ENCODE data around the gene SPTBN1.

Gene SPTBN1

GRCh38 chr2:54701029-54701428, 244.9 kb downstream of the SPTBN1 start:
- H3K4me1 ChIP-seq (ENCODE audit: control insufficient read depth in 2 of 2, insufficient read depth in 2 of 2, low read length in 2 of 2), result no peaks in the 10 kb centered on the region
- no peaks in the 10 kb centered on the region for H3K36me3 ChIP-seq (ENCODE audit: control insufficient read depth in 2 of 2, insufficient read depth in 2 of 2, low read length in 2 of 2)
- no peaks in the 10 kb centered on the region for H3K9me3 ChIP-seq (ENCODE audit: control insufficient read depth in 2 of 2, low read length in 2 of 2)
- no peaks in the 10 kb centered on the region for H3K27me3 ChIP-seq (ENCODE audit: control insufficient read depth in 2 of 2, insufficient read depth in 2 of 2, low read length in 2 of 2)
- no peak overlapping the region for H3K9ac ChIP-seq (ENCODE audit: low read depth in 1 of 2, low read length in 2 of 2)
- H3K4me3 ChIP-seq (ENCODE audit: low read length in 2 of 2), result no peak overlapping the region
- no peak overlapping the region for H3K27ac ChIP-seq (ENCODE audit: low read depth in 2 of 2, low read length in 2 of 2)

- H3K9me3 ChIP-seq (ENCODE audit: control insufficient read depth in 2 of 2, low read length in 2 of 2), result no peaks in the 10 kb centered on the region
- H3K4me1 ChIP-seq (ENCODE audit: control insufficient read depth in 2 of 2, insufficient read depth in 2 of 2, low read length in 2 of 2), result peaks cover 9 to 10% of the 10 kb centered on the region in 2 donors
- H3K36me3 ChIP-seq (ENCODE audit: control insufficient read depth in 2 of 2, insufficient read depth in 2 of 2, low read length in 2 of 2), result no peaks in the 10 kb centered on the region
- H3K4me3 ChIP-seq (ENCODE audit: low read length in 2 of 2), result no peak overlapping the region
- no peak overlapping the region for H3K9ac ChIP-seq (ENCODE audit: low read depth in 1 of 2, low read length in 2 of 2)
- no peak overlapping the region for H3K27ac ChIP-seq (ENCODE audit: low read depth in 2 of 2, low read length in 2 of 2)
- H3K27me3 ChIP-seq (ENCODE audit: control insufficient read depth in 2 of 2, insufficient read depth in 2 of 2, low read length in 2 of 2), result no peaks in the 10 kb centered on the region
These were observed 248.1 kb downstream of the SPTBN1 start for GRCh38 chr2:54704238-54704637.

- no peaks in the 10 kb centered on the region for H3K36me3 ChIP-seq (ENCODE audit: control insufficient read depth in 2 of 2, insufficient read depth in 2 of 2, low read length in 2 of 2)
- no peak overlapping the region for H3K9ac ChIP-seq (ENCODE audit: low read depth in 1 of 2, low read length in 2 of 2)
- H3K27ac ChIP-seq (ENCODE audit: low read depth in 2 of 2, low read length in 2 of 2), result no peak overlapping the region
These were observed 248.8 kb downstream of the SPTBN1 start for GRCh38 chr2:54704688-54705605.

GRCh38 chr2:54706622-54707021, 250.5 kb downstream of the SPTBN1 start:
- Histone ChIP-seq H3K9me3 (ENCODE audit: control insufficient read depth in 2 of 2, low read length in 2 of 2) (no peaks in the 10 kb centered on the region), H3K9ac (ENCODE audit: low read depth in 1 of 2, low read length in 2 of 2) (no peak overlapping the region), H3K27me3 (ENCODE audit: control insufficient read depth in 2 of 2, insufficient read depth in 2 of 2, low read length in 2 of 2) (no peaks in the 10 kb centered on the region), H3K27ac (ENCODE audit: low read depth in 2 of 2, low read length in 2 of 2) (no peak overlapping the region), H3K4me1 (ENCODE audit: control insufficient read depth in 2 of 2, insufficient read depth in 2 of 2, low read length in 2 of 2) (peaks cover 11 to 12% of the 10 kb centered on the region in 2 donors), H3K36me3 (ENCODE audit: control insufficient read depth in 2 of 2, insufficient read depth in 2 of 2, low read length in 2 of 2) (no peaks in the 10 kb centered on the region), H3K4me3 (ENCODE audit: low read length in 2 of 2) (no peak overlapping the region)

More at GRCh38 chr2:54704688-54705605, 248.8 kb downstream of the SPTBN1 start:
- Histone ChIP-seq H3K27me3 (ENCODE audit: control insufficient read depth in 2 of 2, insufficient read depth in 2 of 2, low read length in 2 of 2) (no peaks in the 10 kb centered on the region), H3K4me3 (ENCODE audit: low read length in 2 of 2) (no peak overlapping the region), H3K4me1 (ENCODE audit: control insufficient read depth in 2 of 2, insufficient read depth in 2 of 2, low read length in 2 of 2) (peaks cover 11 to 12% of the 10 kb centered on the region in 2 donors), H3K9me3 (ENCODE audit: control insufficient read depth in 2 of 2, low read length in 2 of 2) (no peaks in the 10 kb centered on the region)

GRCh38 chr2:54708584-54709335, 252.6 kb downstream of the SPTBN1 start:
- H3K9ac ChIP-seq (ENCODE audit: low read depth in 1 of 2, low read length in 2 of 2), result peak overlapping the region; percentile 63 to 69
- peak overlapping the region; percentile 69 to 71 for H3K4me3 ChIP-seq (ENCODE audit: low read length in 2 of 2)
- H3K4me1 ChIP-seq (ENCODE audit: control insufficient read depth in 2 of 2, insufficient read depth in 2 of 2, low read length in 2 of 2), result peaks cover 11 to 12% of the 10 kb centered on the region in 2 donors
- no peaks in the 10 kb centered on the region for H3K9me3 ChIP-seq (ENCODE audit: control insufficient read depth in 2 of 2, low read length in 2 of 2)
- no peaks in the 10 kb centered on the region for H3K27me3 ChIP-seq (ENCODE audit: control insufficient read depth in 2 of 2, insufficient read depth in 2 of 2, low read length in 2 of 2)
- H3K36me3 ChIP-seq (ENCODE audit: control insufficient read depth in 2 of 2, insufficient read depth in 2 of 2, low read length in 2 of 2), result no peaks in the 10 kb centered on the region
- peak overlapping the region; percentile 35 to 52 for H3K27ac ChIP-seq (ENCODE audit: low read depth in 2 of 2, low read length in 2 of 2)

- no peaks in the 10 kb centered on the region for H3K27me3 ChIP-seq (ENCODE audit: control insufficient read depth in 2 of 2, insufficient read depth in 2 of 2, low read length in 2 of 2)
- H3K27ac ChIP-seq (ENCODE audit: low read depth in 2 of 2, low read length in 2 of 2), result peak overlapping the region; percentile 35 to 52
- H3K4me3 ChIP-seq (ENCODE audit: low read length in 2 of 2), result peak overlapping the region; percentile 69 to 71
- H3K9ac ChIP-seq (ENCODE audit: low read depth in 1 of 2, low read length in 2 of 2), result peak overlapping the region in 1 of 2 donors; percentile 69
- H3K4me1 ChIP-seq (ENCODE audit: control insufficient read depth in 2 of 2, insufficient read depth in 2 of 2, low read length in 2 of 2), result peaks cover 11 to 12% of the 10 kb centered on the region in 2 donors
- H3K9me3 ChIP-seq (ENCODE audit: control insufficient read depth in 2 of 2, low read length in 2 of 2), result no peaks in the 10 kb centered on the region
- H3K36me3 ChIP-seq (ENCODE audit: control insufficient read depth in 2 of 2, insufficient read depth in 2 of 2, low read length in 2 of 2), result no peaks in the 10 kb centered on the region
These were observed 253.2 kb downstream of the SPTBN1 start for GRCh38 chr2:54709336-54709809.

- no peak overlapping the region for H3K9ac ChIP-seq (ENCODE audit: low read depth in 1 of 2, low read length in 2 of 2)
- no peaks in the 10 kb centered on the region for H3K9me3 ChIP-seq (ENCODE audit: control insufficient read depth in 2 of 2, low read length in 2 of 2)
- no peak overlapping the region for H3K27ac ChIP-seq (ENCODE audit: low read depth in 2 of 2, low read length in 2 of 2)
- no peaks in the 10 kb centered on the region for H3K36me3 ChIP-seq (ENCODE audit: control insufficient read depth in 2 of 2, insufficient read depth in 2 of 2, low read length in 2 of 2)
- no peak overlapping the region for H3K4me3 ChIP-seq (ENCODE audit: low read length in 2 of 2)
- no peaks in the 10 kb centered on the region for H3K27me3 ChIP-seq (ENCODE audit: control insufficient read depth in 2 of 2, insufficient read depth in 2 of 2, low read length in 2 of 2)
- H3K4me1 ChIP-seq (ENCODE audit: control insufficient read depth in 2 of 2, insufficient read depth in 2 of 2, low read length in 2 of 2), result peaks cover 11 to 12% of the 10 kb centered on the region in 2 donors
These were observed 254.1 kb downstream of the SPTBN1 start for GRCh38 chr2:54710216-54710615.

- Histone ChIP-seq H3K4me1 (ENCODE audit: control insufficient read depth in 2 of 2, insufficient read depth in 2 of 2, low read length in 2 of 2) (peaks cover 11 to 12% of the 10 kb centered on the region in 2 donors), H3K27me3 (ENCODE audit: control insufficient read depth in 2 of 2, insufficient read depth in 2 of 2, low read length in 2 of 2) (no peaks in the 10 kb centered on the region), H3K4me3 (ENCODE audit: low read length in 2 of 2) (no peak overlapping the region), H3K9me3 (ENCODE audit: control insufficient read depth in 2 of 2, low read length in 2 of 2) (no peaks in the 10 kb centered on the region), H3K9ac (ENCODE audit: low read depth in 1 of 2, low read length in 2 of 2) (no peak overlapping the region), H3K27ac (ENCODE audit: low read depth in 2 of 2, low read length in 2 of 2) (no peak overlapping the region), H3K36me3 (ENCODE audit: control insufficient read depth in 2 of 2, insufficient read depth in 2 of 2, low read length in 2 of 2) (no peaks in the 10 kb centered on the region)
These were observed 256.4 kb downstream of the SPTBN1 start for GRCh38 chr2:54712516-54712915.

- H3K9me3 ChIP-seq (ENCODE audit: control insufficient read depth in 2 of 2, low read length in 2 of 2), result no peaks in the 10 kb centered on the region
- H3K4me1 ChIP-seq (ENCODE audit: control insufficient read depth in 2 of 2, insufficient read depth in 2 of 2, low read length in 2 of 2), result no peaks in the 10 kb centered on the region
- no peaks in the 10 kb centered on the region for H3K36me3 ChIP-seq (ENCODE audit: control insufficient read depth in 2 of 2, insufficient read depth in 2 of 2, low read length in 2 of 2)
- no peaks in the 10 kb centered on the region for H3K27me3 ChIP-seq (ENCODE audit: control insufficient read depth in 2 of 2, insufficient read depth in 2 of 2, low read length in 2 of 2)
- H3K27ac ChIP-seq (ENCODE audit: low read depth in 2 of 2, low read length in 2 of 2), result no peak overlapping the region
- no peak overlapping the region for H3K4me3 ChIP-seq (ENCODE audit: low read length in 2 of 2)
- no peak overlapping the region for H3K9ac ChIP-seq (ENCODE audit: low read depth in 1 of 2, low read length in 2 of 2)
These were observed 258.9 kb downstream of the SPTBN1 start for GRCh38 chr2:54714996-54715395.

- no peak overlapping the region for H3K27ac ChIP-seq (ENCODE audit: low read depth in 2 of 2, low read length in 2 of 2)
- H3K9me3 ChIP-seq (ENCODE audit: control insufficient read depth in 2 of 2, low read length in 2 of 2), result no peaks in the 10 kb centered on the region
- H3K4me1 ChIP-seq (ENCODE audit: control insufficient read depth in 2 of 2, insufficient read depth in 2 of 2, low read length in 2 of 2), result no peaks in the 10 kb centered on the region
- H3K36me3 ChIP-seq (ENCODE audit: control insufficient read depth in 2 of 2, insufficient read depth in 2 of 2, low read length in 2 of 2), result no peaks in the 10 kb centered on the region
- no peaks in the 10 kb centered on the region for H3K27me3 ChIP-seq (ENCODE audit: control insufficient read depth in 2 of 2, insufficient read depth in 2 of 2, low read length in 2 of 2)
- no peak overlapping the region for H3K4me3 ChIP-seq (ENCODE audit: low read length in 2 of 2)
- no peak overlapping the region for H3K9ac ChIP-seq (ENCODE audit: low read depth in 1 of 2, low read length in 2 of 2)
These were observed 260.2 kb downstream of the SPTBN1 start for GRCh38 chr2:54716375-54716774.

Measured in mucosa of rectum (tissue), 2 donors.